HG02970 (cell line): ENCODE results near the gene DISC1.
"Not testable (repeated sequence)": the region's sequence is repeated elsewhere in the genome, so short reads cannot be mapped to it uniquely, and the experiment has no call there.

Experiments
- ATAC-seq: cut with Tn5 transposase; IDR thresholded peaks from one replicate; pipeline ENCODE4 v1.9.1; 2021; ENCODE audit warnings: mild to moderate bottlenecking, moderate library complexity, moderate number of reproducible peaks; ENCODE audit not compliant: unreplicated experiment, low FRiP score

The DISC1 gene

GRCh38 chr1:231626535-231626950, at the start of gene DISC1:
TSS of gene DISC1 (plus strand) at chr1:231626790. CDS start at chr1:231626868, 78 bp downstream.
- ATAC-seq = no peak

- ATAC-seq = no peak
Measured at GRCh38 chr1:231576804-231577718, 49.5 kb upstream of the DISC1 start.

- ATAC-seq = no peak
Measured at GRCh38 chr1:231580874-231581273, 45.7 kb upstream of the DISC1 start.

- no peak for ATAC-seq
Measured at GRCh38 chr1:231581859-231582258, 44.7 kb upstream of the DISC1 start.

DNA sequence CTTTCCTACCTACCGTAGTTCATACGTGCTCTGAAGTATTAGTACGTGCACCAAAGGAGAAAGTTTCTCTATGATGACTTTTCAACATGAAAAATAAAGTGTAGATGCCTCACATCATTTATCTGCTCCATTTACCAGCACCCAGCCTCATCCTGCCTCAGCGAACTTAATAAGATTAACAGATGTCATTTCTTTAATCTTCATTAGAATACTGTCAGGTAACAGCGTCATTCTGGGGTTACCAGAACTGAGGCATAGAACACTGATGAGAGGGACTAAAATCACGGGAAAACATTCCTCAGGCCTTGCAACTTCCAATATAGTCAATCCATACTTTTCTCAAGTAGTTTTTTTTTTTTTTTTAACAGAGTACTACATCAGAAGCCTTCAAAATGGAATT, 43.2 kb upstream of the DISC1 start:
- no peak for ATAC-seq

DNA sequence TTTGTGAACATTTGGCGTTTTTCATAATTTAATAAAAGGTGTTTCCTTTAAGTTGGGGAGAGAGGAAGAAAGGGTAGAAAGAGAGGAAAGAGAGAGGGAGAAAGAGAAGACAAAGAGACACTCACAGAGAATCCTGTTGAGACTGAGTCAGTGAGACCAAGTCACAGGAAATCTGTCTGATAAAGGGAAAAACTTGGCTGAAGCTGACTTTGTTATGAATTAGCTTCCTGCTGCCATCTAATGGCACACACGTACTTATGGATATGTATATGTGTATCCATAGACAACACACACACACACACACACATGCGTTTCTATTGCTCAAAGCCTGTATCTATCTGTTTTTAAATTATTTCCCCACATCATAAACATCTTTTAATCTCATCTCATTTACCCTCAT, 42.5 kb upstream of the DISC1 start:
- no peak for ATAC-seq

- no peak for ATAC-seq
Measured at GRCh38 chr1:231584921-231585320, 41.7 kb upstream of the DISC1 start.

DNA sequence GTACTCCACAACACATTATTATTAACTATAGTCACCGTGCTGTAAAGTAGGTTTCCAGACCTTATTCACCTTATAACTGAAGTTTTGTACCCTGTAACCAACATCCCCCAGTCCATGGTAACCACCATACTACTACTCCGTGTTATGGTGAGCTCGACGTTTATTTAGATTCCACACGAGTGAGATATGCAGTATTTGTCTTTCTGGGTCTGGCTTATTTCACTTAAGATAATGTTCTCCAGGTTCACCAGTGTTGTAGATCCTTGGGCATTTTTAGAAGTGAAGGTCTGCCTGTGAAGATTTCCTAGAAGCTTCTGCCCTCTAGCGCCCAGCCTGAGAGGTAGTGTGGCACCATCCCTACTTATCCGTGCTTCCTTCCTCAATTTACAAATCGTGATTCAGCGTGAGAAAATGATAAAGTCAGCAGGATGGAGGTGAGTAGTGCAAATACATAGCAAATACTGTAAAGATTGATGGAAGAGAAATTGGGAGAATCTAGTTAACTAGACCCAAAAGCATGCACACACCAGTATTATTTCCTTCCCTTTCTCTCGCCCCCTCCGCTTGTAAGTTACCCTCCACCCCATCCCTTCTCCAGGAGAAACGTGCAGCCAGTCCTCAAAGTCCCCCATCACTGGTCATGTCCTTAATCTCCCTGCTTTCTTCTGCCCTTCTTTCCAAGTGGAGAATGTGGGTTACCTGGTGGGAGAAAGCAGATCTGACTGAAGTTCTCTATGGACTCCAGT, 36.0 kb upstream of the DISC1 start:
- no peak for ATAC-seq

DNA sequence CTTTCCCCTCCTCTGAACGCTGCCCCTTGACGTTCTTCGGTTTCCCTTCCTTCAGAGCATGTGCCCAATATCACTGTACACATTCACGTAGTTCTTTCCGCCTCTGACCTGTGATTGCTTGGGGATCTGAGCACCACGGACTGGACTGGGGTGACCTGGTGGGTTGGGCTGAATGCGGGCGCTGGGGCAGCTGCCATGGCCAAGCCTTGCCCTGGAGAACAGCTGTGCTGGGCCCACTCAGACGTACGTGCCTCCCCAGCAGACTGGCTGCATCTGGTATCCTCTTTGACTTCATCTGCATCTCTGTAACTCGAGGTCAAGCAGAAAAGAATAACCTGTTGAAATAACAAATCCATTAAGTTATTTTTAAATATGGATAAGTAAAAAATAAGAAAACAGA, 35.1 kb upstream of the DISC1 start:
- ATAC-seq = no peak

GRCh38 chr1:231592809-231593208, 33.8 kb upstream of the DISC1 start:
- ATAC-seq = no peak

DNA sequence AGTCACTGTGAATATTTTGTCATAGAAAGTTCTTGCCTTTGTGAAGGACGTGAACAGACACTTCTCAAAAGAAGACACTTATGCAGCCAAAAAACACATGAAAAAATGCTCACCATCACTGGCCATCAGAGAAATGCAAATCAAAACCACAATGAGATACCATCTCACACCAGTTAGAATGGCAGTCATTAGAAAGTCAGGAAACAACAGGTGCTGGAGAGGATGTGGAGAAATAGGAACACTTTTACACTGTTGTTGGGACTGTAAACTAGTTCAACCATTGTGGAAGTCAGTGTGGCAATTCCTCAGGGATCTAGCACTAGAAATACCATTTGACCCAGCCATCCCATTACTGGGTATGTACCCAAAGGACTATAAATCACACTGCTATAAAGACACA, 33.3 kb upstream of the DISC1 start:
- not testable (repeated sequence) for ATAC-seq

DNA sequence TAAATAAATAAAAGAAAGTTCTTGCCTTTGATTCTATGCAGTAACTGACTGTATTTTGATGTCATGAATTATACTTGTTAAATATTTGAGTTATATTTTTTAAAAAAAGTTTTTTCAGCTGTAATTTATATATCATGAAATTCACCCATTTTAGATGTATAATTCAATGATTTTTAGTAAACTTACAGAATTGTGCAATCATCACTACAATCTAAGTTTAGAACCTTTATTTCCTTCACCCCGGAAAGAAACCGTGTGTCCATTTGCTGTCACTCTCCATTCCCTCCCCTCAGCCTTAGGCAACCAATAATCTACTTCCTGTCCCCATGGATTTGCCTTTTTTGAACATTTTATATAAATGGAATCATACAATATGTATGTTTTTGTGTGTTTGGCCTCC, 32.5 kb upstream of the DISC1 start:
- ATAC-seq = no peak

- ATAC-seq = no peak
Measured at GRCh38 chr1:231594749-231595148, 31.8 kb upstream of the DISC1 start.

DNA sequence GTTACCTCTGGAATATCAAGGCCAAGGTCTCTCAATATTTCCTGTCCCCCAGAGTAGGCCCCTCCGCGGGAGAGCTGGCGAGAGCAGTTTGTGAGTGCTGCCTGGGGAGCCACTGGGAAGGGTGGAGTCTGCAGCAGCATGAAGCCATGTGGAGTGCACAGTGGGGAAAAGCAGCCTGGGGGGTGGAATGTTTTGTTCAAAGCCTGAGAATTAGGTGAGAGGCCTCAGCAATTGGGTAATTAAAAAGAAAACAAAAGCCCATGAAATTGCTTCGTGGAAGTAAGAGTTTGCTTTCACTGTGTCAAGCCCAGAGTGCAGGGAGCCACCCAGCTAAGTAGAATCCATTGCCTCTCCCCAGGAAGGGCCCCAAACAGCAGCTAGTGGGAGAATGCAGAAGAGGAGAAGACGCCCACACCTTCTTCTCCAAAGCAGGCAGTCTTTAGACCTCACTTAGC, 30.2 kb upstream of the DISC1 start:
- ATAC-seq = no peak

- no peak for ATAC-seq
Measured at GRCh38 chr1:231597971-231598370, 28.6 kb upstream of the DISC1 start.

- no peak for ATAC-seq
Measured at GRCh38 chr1:231600458-231600976, 26.1 kb upstream of the DISC1 start.

DNA sequence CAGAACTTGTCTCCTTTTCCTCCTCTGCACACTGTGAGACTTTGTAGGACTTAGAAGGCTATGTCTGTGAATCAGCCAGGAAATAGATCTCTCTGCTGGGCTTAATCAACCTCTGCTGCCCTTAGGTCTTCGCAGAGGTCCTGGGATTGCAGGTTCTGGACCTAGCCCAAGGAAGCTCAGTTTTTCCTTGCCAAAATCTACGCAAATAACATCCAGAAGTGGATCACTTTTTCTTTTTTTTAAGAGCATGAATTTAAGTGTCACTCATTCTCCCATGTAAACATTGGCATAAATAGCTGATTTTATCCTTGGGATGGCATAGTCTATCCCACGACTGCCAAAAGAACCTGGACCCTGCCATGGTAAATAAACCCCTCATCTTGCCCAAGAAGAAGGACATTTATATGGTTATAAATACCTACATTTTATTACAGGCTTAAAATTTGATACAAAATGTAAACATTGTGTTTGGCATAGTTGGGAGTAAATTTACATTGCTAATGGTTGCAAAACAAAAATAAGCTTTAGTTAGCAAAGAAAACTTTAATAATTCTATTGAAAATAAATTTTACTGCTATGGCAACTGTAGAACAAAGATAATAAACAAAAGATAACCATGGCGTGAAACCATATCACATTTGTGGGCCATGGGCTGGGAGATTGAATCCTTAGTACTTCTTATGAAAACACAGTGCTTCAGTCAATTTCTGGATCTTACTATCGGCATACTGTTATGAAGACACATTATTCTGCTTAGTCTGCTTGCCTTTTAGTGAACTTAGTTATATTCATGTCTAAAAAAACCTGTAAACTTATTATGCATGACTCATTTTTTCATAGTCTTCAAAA, 24.5 kb upstream of the DISC1 start:
- ATAC-seq = no peak

DNA sequence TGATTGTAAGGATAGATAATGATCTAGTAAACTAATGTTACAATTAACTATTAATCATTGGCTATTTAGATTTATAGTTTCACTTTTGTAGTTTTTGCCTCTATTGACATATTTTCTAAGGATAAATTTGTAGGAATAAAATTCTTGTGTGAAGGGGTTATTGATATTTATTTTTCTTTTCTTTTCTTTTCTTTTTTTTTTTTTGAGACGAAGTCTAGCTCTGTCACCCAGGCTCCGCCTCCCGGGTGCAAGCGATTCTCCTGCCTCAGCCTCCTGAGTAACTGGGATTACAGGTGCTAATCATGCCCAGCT, 24.0 kb upstream of the DISC1 start:
- ATAC-seq = no peak

DNA sequence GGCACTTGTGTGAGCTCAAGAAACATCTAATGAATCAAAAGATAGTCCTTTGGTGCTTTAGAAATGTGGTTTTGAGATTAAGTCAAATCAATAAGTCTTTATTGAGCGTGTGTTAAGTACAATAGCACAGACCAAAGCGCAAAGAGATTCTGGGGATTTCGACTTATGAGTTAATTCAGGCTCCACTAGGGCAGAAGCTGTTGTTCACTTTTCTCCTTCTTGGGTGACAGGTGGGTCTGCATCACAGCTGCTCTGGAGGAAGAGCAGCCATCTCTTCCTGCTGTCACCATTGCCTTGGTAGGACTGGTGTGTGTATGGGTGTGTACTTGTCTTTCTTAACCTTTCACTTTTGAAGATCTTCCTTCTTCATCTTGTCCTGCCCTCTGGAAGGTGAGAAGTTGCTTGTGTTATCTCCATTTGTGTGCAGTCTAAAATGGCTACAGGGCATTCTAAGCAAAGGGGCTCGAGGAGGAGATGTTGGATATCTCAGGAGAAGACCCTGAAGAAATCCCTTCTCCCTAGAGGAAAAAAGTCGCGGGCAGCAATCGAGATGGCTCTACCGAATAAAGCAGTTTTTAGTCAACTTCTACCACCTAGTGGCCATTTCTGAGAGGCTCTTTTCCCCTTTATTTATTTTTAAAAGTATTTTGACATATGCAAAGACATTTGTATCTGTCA, 22.9 kb upstream of the DISC1 start:
- ATAC-seq = no peak

GRCh38 chr1:231604276-231604621, 22.3 kb upstream of the DISC1 start:
- no peak for ATAC-seq
